Activated CD4-positive, alpha-beta T cell treated with anti-CD3 and anti-CD28 coated beads for 48 hours (primary cell): ENCODE results near the gene FNTB.
A peak's percentile ranks its signal among the peaks of the same experiment; 100 is the strongest.

Experiments
- DNase-seq: peaks from one replicate; pipeline ENCODE4 v3.0.0-alpha.2; 2020

FNTB gene, protein sequence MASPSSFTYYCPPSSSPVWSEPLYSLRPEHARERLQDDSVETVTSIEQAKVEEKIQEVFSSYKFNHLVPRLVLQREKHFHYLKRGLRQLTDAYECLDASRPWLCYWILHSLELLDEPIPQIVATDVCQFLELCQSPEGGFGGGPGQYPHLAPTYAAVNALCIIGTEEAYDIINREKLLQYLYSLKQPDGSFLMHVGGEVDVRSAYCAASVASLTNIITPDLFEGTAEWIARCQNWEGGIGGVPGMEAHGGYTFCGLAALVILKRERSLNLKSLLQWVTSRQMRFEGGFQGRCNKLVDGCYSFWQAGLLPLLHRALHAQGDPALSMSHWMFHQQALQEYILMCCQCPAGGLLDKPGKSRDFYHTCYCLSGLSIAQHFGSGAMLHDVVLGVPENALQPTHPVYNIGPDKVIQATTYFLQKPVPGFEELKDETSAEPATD

DNA sequence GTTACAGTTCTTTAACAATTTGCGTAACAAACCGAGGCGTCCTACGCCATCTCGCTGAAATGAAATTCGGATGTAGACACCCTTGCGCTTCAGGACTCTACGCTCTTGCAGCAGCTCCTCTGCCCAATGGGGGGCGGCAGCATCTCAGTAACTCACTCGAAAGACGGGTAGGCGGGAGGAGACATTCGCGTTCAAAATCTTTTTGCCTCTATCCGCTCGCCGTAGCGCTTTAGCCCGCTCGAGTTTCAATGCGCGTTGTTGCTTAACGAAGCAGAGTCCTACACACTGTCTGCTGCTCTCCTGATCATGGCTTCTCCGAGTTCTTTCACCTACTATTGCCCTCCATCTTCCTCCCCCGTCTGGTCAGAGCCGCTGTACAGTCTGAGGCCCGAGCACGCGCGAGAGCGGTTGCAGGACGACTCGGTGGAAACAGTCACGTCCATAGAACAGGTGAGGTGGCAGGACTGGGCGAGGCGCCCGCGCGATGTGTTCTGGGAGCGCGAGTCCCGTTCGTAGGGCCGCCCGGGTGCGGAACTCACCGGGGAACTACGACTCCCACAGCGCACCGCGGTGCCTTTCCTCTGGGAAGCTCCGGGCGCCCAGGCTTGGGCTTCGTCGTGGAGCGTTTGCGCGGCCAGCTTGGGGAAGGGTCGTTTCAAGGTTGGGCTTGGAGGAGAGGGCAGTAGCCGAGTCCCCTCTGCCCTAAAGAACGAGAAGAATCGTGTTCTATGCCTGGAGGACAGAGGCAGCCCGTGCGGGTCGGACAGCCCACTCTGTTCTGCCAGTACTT, at the start of gene FNTB:
TSS of gene FNTB (plus strand) at position 248 of the 790 bp plus-strand sequence. CDS start at position 307, 59 bp downstream.
- DNase-seq: peak; percentile 95

DNA sequence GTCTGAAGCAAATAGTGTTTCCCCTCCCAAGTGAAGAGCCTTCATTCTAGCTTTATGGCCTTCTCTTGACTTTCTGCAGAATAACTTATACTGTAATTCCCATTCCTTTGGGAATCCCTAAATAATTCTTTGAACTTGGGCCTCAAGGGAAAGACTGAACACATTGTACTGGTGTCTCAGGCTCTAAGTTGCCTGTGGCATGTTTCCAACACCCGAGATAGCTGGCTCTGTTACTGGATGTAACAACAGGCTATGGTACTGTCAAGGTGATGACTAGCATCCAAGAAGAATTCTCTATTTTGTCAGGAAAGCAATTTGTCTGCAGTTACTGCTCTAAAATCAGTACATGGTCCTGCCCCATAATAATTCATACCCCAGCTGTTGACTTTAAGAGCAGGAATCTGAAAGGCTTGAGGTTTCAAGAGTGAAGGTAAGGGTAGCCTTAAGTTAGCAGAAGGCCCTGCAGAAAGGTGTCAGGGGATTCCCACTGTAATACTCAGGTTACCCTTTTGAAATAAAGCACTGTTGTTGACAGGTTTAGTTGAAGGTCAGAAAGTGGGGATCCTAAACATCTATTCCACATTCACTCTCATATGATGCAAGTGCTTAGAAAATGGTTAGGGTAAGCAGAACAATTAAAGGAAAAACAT, 49.4 kb upstream of the FNTB start:
- no peak for DNase-seq

DNA sequence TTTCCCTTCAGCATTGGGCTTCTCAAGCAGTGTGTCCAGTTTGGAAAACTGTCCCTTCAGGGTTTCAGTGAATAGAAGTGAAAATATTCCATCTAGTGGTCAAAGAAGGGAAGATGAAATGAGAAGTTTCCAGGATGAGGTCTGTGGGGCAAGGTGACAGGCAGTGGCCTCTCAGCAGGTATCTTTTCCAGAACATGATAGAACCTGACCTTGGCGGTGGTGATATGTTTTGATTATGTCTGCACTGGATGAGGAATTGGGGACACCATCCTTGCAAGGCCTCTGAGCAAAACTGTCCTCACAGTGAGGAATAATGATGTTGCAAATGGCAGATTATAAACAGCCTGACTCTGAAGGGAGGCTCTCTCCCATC, 48.9 kb upstream of the FNTB start:
- no peak for DNase-seq

DNA sequence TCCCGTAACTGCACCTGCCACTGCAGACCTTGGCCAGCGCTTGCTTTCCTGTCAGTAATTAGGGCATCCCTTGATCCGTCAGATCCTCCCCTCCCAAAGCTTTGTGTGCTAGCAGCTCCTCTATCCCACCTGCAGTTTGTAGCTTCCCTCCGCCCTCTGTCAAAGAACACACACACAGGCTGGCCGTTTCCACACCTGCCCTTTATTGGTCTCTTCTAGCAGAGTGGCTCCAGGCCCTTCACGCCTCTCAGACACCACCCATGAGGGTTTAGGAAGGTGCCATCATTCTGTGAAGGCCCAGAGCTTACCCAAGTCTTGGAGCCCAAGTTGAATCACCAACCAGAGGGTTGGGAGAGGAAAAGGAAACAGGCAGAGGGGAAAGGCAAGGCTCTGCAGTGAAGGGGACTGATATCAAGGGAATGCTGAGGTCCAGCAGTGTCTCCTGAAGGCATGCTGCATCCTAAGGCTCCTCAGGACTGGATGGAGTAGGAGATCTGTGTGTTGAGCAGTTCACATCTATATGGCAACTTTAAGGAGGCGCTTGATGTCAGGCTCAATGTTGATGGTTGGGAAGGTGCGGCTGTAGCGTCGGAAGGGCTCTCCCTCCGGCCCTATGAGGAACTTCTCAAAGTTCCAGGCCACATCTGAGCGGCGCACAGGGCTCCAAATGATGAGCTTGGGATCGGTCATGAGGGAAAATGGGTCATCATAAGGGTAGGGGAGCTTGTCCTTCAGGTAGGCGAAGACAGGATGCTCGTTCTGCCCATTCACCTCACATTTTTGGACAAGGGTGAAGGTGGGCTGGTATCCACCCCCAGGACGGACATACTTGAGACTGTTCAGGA, 47.5 kb upstream of the FNTB start:
- no peak for DNase-seq

DNA sequence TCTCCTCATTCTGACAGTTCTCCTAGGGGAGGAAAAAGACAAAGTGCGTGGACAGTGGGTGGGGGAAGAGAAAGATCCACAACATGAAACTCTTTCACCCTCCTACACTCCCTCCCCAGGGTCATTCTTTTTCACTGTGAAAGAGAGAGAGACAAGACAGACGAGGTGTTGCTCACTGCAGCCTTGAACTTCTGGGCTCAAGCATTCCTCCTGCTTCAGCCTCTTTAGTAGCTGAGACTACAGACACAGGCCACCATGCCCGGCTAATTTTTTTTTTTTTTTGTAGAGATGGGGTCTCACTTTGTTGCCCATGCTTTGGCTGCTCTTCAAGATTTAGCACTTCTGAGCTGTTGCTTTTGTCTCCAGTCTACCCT, 46.9 kb upstream of the FNTB start:
- DNase-seq: no peak

DNA sequence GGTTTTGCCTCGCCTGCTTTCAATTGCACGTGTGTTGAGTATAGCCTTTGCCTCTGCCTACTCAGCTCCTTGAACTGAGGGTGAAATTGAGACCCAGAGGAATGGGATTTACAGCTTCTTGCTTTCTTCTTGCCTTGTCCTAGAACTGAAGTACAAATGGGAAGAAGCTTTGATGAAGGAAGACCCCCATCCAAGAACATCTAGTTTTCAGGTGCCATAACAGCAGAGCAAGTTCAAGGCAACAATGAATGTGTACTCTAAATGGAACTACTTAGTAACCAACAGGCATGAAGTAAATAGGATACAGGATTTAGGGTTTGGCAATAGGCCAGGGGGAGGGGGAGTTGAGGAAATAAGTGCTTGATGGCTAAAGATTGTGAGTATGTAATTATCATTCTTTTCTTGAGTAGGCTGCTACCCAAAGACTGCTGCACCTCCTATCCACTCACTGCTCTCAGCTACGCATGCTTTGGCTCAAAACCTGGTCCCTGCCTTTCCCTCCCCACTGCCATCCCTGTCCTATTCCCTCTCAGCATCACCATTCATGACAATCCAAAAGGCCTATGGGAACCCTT, 46.3 kb upstream of the FNTB start:
- no peak for DNase-seq

DNA sequence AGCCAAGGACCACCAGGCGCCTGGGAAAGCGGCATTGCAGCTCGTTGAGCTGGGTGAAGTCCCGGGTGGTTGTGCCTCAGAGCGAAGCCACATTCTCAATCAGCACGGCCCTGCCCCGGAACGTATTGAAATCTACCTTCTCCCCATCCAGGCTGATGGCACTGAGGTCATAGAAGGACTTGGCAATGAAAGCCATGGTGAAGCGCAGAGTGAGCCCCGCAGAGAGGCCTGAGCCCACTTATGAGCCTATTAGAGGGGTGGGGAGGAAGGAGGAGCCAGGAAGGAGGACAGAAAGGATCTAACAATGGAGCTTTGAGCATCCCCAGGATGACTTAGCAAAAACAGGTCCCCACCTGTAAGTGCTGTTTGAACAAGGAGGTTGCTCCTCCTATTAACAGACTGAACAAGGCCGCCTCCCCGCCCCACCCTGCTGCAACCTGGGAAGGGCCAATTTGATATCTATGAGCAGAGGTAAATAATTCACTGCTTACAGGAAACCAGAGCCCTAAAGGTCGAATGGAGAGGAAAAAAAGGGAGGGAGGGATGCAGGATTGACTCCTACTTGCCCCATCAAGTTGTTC, 44.1 kb upstream of the FNTB start, which contains the start of gene GPX2:
TSS of gene GPX2 (minus strand) at position 215 of the 581 bp plus-strand sequence. CDS start at position 196, 19 bp downstream.
- DNase-seq: no peak

DNA sequence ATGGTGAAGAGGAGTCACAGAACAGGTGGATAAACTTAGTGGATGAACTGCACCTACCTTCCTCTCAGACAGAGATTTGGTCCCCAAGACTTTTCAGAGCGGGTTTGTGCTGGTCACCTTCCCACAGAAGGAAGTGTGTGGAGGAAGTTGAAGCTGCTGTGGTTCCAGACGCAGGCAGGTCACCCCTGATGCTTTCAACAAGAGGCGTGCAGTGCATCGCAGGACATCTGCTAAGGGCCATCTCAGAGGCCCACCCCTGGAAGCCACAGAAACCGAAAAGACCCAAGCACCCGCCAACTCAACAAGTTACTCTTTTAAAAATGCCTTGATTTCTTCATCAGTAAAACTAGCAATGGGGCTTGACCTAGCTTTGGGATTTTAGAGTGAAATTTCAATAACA, 43.1 kb upstream of the FNTB start:
- no peak for DNase-seq

DNA sequence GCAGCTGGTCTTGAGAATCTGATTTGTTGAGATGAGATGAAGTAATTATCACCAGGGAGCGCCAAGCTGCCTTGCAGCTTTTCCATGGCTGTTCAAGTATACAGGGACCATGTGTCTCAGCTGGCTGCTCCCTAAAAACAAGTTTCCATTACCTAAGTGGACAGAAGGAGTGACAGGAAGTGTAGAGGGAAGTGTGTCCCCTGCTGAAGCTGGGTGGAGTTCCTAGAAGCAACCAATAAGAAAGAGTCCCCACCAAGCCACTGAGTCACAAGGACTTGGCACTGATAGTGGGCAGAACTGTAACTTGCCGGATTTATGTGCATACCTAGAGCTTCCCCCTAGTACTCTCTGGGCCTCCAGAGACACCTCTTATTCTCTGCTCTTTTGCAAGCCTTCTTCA, 42.7 kb upstream of the FNTB start:
- no peak for DNase-seq

DNA sequence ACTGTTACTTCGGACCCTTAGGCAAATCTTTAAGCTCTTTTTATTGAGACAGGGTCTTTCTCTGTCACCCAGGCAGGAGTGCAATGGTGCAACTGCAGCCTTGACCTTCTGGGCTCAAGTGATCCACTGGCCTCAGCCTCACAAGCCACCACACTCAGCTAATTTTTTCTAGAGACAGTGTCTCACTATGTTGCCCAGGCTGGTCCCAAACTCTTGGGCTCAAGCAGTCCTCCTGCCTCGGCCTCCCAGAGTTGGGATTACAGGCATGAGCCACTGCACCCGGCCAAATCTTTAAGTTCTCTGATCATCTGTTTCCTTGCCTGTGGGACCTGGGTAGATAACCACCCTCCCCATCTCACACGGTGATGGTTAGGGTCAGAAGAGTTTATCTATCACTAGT, 41.8 kb upstream of the FNTB start:
- no peak for DNase-seq

DNA sequence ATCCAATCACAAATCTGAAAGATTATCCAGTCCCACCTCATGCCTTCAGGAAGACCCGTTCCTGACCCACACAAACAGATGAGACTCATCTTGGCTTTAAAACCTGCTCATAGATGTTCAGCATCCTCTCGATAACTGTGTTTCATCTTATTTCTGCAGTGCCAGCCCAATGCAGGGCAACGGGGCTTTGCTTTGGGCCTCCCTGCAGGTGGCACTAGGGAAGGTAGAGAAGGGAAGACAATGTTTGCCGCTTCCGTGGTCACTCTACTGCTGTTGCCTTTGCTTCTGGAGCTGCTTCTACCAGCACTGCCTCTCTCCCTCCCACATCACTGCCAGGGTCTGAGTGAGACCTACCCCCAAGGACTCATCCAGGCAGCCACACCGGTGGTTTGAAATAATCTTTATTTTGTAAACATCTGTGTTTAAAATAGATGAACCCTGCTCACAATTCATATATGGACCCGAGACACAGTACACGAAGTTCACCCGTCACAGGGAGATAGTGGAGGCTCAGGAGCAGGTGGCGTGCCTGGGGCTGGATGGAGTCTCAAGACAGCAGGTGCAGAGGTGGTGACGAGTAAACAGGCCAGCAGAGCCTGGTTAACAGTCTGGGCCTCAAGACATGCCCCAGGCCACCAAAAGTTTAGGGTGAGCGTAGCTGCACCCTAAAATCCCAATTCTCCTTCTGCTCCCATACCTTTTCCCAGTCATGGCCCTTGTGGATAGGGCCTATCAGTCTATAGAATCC, 41.1 kb upstream of the FNTB start:
- DNase-seq: no peak

DNA sequence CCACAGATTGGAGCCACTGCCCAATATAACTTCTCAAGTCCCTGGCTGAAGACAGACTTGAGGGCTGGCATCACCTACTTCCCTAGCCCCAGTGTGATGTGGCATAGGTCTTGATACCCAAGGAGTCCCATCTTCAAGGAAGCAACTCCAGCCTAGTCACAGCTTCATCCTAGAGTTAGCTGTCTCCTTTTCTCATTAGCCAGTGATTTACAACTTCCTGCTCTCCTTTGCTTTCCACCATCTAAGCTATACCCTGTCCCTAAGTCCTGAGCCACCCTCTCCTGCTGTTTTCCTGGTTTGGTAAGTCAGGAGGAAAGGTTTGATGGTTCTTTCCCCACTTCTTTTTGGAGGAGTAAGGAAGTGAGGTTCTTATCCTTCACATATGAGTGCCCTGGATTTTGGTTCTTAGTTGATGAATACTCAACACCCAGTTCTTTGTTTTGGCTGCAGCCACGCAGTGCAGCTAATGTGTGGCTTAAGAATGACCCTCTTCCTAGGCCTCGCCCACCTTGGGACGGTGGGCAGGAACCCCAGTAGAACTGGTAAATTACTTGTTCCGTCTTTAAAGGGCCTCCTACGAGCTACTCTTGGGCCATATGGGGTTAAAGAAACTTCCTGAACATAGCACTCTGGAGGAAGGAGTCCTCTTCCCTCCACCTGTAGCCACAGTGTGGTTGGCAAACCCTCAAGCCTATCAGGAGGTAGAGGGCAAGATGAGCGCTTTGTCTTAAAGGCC, 40.2 kb upstream of the FNTB start:
- DNase-seq: no peak

DNA sequence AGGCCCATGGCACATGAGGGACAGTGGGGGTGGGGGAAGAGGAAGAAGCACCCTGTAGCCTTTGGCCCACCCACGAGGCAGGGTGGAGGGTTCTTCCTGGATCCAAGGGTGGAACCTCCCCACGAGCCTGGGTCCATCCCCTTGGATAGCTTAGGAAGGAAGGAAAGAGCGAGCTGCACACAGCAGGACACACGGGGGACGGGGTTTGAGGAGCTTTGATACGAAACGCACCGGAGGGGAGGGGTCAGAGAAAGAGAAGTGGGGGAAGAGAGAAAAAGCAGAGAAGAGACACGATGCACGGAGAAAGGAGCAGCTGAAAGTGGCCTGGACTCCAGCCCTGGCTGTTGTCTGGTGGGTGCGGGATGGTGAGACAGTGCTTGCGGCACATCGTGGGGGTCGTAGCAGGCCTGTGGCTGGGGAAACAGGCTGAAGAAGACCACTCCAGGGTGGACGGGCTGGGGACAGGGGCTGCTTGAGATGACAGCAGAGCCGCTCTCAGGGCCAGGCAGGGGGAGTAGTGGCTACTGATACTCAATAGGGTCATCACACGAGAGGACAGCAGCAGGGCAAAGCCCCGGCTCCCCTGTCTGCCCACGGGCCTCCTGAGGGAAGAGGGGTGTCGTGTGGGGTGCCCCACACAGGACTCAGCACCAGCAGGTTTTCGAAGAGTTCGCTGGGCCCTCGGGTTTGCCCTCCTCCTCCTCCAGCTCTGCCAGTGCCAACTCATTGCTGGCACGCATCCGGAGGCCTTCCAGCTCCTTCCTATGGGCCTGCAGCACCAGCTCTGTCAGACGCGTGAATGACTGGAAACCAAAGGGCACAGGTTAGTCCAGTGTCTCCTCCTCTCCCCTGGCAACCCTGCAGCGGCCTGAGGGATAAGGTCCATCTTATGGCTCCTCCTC, 38.7 kb upstream of the FNTB start:
- no peak for DNase-seq

DNA sequence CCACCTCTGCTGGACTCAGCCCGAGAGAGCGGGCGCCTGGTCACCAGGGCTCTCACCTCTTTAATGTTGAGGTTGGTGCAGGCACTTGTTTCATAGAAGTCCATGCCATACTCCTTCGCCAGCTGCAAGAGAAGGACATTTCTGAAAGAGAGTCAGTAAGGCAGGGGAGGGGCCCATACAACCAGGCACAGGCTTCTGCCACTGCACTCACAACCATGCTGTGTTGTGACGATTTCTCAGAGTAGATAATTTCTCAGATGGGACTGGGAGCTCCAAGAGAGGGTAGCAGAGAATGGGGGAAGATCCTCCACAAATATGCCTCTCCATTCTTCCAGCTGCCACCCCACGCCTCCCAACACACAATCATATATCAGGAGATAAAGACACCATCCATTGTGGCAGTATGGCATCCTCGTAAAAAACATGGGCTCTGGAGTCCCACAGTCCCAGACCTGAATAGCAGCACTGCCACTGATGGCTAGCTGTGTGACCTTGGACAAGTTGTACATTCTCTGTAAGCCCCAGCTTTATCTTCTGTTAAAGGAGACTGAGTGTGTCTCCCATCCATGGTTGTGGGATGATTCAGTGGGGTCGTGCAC, 38.0 kb upstream of the FNTB start:
- no peak for DNase-seq

DNA sequence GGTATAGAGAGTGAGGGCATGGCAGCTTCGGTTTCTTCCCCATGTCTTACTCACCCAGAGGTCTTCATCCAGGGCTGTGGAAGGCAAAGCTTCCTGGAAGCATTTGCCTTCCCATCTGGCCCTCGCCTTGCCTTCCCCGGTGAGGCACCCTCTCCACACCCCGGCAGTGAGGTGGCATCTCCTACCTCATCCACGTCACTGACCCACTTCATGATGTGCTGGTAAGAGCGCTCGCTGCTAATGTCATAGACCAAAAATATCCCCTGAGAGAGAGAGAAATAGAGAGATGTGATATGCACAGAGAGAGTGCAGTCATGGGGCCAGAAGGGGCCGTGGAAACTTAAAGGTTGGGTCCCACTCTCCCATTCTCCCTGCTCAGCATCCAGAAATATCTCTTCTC, 35.8 kb upstream of the FNTB start:
- DNase-seq: no peak

DNA sequence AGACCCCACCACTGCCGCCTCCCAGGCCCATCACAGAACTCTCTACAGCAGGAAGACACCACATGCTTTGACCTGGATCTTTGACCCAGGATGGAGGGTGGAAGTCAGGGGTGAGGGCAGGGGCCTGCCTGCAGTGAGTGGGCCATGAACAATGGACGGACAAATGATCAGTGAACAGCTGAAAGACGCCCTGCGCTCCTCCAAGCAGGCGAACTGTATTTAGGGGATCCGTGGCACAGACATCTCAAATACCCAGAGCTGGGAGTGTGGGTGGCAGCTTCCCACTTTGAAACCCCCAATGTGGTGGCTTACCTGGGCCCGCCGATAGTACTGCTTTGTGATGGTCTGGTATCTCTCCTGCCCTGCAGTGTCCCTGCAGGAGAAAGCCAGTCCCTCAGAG, 35.4 kb upstream of the FNTB start:
- no peak for DNase-seq

DNA sequence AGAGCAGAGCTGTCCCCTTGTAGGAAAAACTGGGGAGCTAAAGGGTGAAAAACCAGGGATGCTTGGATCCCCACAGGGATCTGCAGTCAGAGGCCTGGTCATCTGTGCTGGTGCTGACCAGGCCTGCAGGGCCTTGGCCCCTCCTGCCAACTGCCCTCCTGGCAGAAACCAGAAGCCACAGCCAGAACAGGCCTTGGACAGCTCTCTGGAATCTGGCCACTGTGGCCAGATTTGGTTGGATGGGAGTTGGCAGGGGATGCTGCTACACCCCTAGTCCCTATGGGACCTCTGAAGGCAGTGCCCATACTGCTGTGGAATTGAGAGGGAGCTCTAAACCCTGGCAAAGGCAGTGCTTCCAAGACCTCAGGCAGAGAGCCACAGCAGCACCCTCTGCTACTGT, 35.0 kb upstream of the FNTB start:
- DNase-seq: no peak

DNA sequence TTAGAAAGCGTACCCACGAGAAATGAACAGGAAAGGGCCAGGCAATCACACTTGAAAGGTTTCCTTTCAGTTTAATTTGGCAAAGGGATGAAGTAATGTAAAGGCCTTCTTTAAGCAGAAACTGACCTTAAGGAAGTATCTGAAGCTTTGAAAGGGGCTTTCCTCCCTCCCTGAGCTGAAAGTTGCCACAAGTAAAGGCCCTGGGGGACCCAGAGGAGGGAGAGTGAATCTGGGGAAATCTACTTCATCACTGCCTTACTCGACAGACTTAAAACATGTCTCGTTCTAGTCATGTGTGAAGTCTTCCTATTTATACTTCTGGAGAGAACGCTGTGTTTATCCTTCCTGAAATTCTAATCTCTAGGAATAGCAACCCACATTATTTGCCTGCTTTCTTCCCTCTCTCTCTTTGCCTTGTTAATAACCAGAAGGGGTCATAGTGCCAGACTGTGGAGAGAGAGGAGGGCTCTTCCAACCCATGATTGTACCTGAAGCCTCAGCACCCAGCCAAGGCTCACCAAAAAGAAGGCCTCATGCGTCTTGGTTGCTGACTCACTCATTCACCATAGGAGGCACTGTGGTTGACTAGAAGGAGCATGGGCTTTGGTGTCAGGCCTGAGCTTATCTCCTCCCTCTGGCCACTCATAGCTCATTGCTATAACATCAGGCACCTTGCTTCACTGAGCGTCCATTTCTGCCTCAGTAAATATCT, 33.9 kb upstream of the FNTB start:
- no peak for DNase-seq
